ENCODE results near the gene LDLRAD2.

Gene LDLRAD2

DNA sequence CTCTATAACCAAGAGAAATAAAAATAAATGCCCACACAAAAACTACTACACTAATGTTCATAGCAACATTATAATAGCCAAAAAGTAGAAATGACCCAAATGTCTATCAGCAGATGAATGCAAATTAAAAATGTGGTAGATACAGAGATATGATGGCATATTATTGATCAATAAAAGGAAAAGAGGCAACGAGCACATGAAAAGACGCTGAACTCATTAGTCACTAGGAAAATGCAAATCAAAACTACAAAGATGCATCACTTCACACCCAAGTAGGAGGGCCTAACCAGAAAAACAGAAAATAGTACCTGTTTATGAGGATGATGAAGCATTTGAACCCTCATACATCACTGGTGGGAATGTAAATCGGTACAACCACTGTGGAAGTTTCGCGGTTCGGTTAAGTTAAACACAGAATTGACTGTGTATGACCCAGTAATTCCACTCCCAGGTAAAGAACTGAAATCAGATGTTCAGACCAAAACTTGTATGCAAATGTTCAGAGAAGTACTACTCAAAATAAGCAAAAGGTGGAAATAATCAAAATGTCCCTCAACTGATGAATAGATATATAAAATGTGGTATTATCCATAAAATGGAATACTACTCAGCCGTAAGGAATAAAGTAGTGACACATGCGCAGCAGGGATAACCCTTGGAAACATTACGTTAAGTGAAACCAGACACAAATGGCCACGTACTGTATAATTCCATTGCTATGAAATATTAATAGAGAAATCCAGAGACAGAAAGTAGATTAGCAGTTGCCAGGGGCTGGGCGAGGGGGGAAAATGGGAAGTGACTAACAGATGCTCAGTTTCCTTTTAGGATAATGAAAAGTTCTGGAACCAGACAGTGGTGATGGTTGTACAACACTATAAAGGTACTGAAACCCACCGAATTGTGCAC is 32.2 kb upstream of the LDLRAD2 start:
- Histone ChIP-seq H3K4me2 (ENCODE audit: low read depth, low read length) (peak overlapping the region; percentile 47), H3F3A (ENCODE audit: insufficient read depth, low read length) (peaks cover 28% of the 10 kb centered on the region), H3K27ac (ENCODE audit: low read length) (peak overlapping the region; percentile 37), H3K4me1 (ENCODE audit: low read length) (peaks cover 13% of the 10 kb centered on the region), H4K20me1 (ENCODE audit: insufficient read depth, low read length) (peaks cover 29% of the 10 kb centered on the region), H3K4me3 (ENCODE audit: low read length) (peak overlapping the region; percentile 10), H3K9me3 (replicated peaks; ENCODE audit: insufficient read depth, low read length) (no peaks in the 10 kb centered on the region), H3K36me3 (replicated peaks; ENCODE audit: insufficient read depth, low read length) (no peaks in the 10 kb centered on the region), H3K9me2 (replicated peaks; ENCODE audit: insufficient read depth, low read length) (no peaks in the 10 kb centered on the region), H3K27me3 (replicated peaks; ENCODE audit: insufficient read depth, low read length) (no peaks in the 10 kb centered on the region), H3K9ac (ENCODE audit: low read length) (no peak overlapping the region), H2AFZ (ENCODE audit: low read length) (no peak overlapping the region), H3K79me2 (ENCODE audit: low read length) (peaks cover 79% of the 10 kb centered on the region)
- TF ChIP-seq, protein P1, sequence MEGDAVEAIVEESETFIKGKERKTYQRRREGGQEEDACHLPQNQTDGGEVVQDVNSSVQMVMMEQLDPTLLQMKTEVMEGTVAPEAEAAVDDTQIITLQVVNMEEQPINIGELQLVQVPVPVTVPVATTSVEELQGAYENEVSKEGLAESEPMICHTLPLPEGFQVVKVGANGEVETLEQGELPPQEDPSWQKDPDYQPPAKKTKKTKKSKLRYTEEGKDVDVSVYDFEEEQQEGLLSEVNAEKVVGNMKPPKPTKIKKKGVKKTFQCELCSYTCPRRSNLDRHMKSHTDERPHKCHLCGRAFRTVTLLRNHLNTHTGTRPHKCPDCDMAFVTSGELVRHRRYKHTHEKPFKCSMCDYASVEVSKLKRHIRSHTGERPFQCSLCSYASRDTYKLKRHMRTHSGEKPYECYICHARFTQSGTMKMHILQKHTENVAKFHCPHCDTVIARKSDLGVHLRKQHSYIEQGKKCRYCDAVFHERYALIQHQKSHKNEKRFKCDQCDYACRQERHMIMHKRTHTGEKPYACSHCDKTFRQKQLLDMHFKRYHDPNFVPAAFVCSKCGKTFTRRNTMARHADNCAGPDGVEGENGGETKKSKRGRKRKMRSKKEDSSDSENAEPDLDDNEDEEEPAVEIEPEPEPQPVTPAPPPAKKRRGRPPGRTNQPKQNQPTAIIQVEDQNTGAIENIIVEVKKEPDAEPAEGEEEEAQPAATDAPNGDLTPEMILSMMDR (IDR thresholded peaks at IDR 0.05; ENCODE audit: low read length) = no peak
- TF ChIP-seq EZH2phosphoT487 (IDR thresholded peaks at IDR 0.05; ENCODE audit: low read length) (no peak), EZH2 (optimal IDR thresholded peaks at IDR 0.05; ENCODE audit: low read depth, low read length) (no peak)
- no peak for DNase-seq

DNA sequence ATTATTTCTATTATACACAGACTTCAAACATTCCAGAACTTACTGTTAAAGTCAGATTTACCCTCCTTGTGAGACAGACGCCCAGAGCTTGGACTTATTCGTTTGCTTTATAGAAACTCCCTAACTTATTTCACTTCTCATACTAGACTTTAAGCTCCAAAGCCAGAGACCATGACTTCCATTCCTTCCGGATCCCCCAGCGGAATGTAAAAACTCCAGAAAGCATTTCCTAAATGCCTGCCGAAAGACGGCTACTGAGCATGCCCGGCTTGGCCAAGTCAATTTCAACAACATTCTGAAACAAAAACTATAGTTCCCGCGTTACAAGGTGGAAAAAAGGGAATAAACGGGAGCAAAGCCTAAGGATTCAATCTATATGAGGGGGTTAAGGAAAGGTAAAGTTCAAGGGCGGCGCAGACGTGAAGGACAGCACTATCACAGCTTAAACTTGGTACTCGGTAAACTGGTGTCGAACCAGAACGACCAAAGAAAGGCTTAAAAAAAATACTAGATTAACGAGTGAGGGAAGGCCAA is 30.2 kb upstream of the LDLRAD2 start:
- TF ChIP-seq EZH2phosphoT487 (IDR thresholded peaks at IDR 0.05; ENCODE audit: low read length) (no peak), EZH2 (optimal IDR thresholded peaks at IDR 0.05; ENCODE audit: low read depth, low read length) (no peak)
- TF ChIP-seq, protein P1 (IDR thresholded peaks at IDR 0.05; ENCODE audit: low read length) = no peak
- DNase-seq = no peak
- peak overlapping the region; percentile 100 for H3K9ac ChIP-seq (ENCODE audit: low read length)
- no peaks in the 10 kb centered on the region for H3K9me2 ChIP-seq (replicated peaks; ENCODE audit: insufficient read depth, low read length)
- peaks cover 59% of the 10 kb centered on the region for H3K79me2 ChIP-seq (ENCODE audit: low read length)
- peak overlapping the region; percentile 100 for H3K27ac ChIP-seq (ENCODE audit: low read length)
- no peaks in the 10 kb centered on the region for H3K36me3 ChIP-seq (replicated peaks; ENCODE audit: insufficient read depth, low read length)
- peak overlapping the region; percentile 81 for H3K4me2 ChIP-seq (ENCODE audit: low read depth, low read length)
- H2AFZ ChIP-seq (ENCODE audit: low read length) = no peak overlapping the region
- H3K4me1 ChIP-seq (ENCODE audit: low read length) = peaks cover 13% of the 10 kb centered on the region
- H4K20me1 ChIP-seq (ENCODE audit: insufficient read depth, low read length) = peaks cover 19% of the 10 kb centered on the region
- no peaks in the 10 kb centered on the region for H3K27me3 ChIP-seq (replicated peaks; ENCODE audit: insufficient read depth, low read length)
- peaks cover 24% of the 10 kb centered on the region for H3F3A ChIP-seq (ENCODE audit: insufficient read depth, low read length)
- no peaks in the 10 kb centered on the region for H3K9me3 ChIP-seq (replicated peaks; ENCODE audit: insufficient read depth, low read length)
- H3K4me3 ChIP-seq (ENCODE audit: low read length) = peak overlapping the region; percentile 89

DNA sequence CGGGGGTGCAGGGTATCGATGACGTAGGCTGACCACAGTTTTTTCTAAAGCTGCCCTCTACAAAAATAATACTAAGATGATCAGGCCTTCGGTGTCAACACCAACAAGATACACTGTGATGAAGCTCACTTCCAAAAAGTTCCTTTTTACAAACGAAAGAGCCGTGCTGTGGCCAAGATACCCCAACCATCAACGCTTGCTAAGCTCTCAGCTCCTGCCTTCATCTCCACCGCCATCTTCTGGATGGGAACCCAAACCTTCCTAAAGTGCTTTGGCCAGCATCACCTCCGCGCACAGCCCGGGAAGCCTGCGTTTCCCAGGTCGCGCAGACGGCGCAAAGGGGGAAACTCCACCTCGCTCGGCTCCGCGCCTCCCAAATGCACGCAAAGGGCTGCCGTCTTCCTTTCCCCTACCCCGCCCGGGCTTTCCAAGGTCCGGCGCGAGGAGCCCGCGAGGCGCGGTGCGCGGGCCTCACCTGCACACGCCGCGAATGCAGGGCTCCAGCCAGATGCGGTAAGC is 29.7 kb upstream of the LDLRAD2 start:
- H3K4me2 ChIP-seq (ENCODE audit: low read depth, low read length) = peak overlapping the region; percentile 81
- peak overlapping the region; percentile 100 for H3K9ac ChIP-seq (ENCODE audit: low read length)
- TF ChIP-seq, protein P1 (IDR thresholded peaks at IDR 0.05; ENCODE audit: low read length) = 0 out of 2 replicates have a peak, but pooled peaks have one; percentile 9
- TF ChIP-seq EZH2phosphoT487 (IDR thresholded peaks at IDR 0.05; ENCODE audit: low read length) = no peak
- H4K20me1 ChIP-seq (ENCODE audit: insufficient read depth, low read length) = peaks cover 14% of the 10 kb centered on the region
- H3K36me3 ChIP-seq (replicated peaks; ENCODE audit: insufficient read depth, low read length) = no peaks in the 10 kb centered on the region
- peaks cover 54% of the 10 kb centered on the region for H3K79me2 ChIP-seq (ENCODE audit: low read length)
- peak overlapping the region; percentile 100 for H3K27ac ChIP-seq (ENCODE audit: low read length)
- DNase-seq = peak; percentile 75
- peak overlapping the region; percentile 40; the same call in 1 of the 2 replicates for H2AFZ ChIP-seq (ENCODE audit: low read length)
- H3K4me1 ChIP-seq (ENCODE audit: low read length) = peaks cover 13% of the 10 kb centered on the region
- no peaks in the 10 kb centered on the region for H3K9me2 ChIP-seq (replicated peaks; ENCODE audit: insufficient read depth, low read length)
- no peaks in the 10 kb centered on the region for H3K9me3 ChIP-seq (replicated peaks; ENCODE audit: insufficient read depth, low read length)
- H3K27me3 ChIP-seq (replicated peaks; ENCODE audit: insufficient read depth, low read length) = no peaks in the 10 kb centered on the region
- peaks cover 24% of the 10 kb centered on the region for H3F3A ChIP-seq (ENCODE audit: insufficient read depth, low read length)
- peak overlapping the region; percentile 89 for H3K4me3 ChIP-seq (ENCODE audit: low read length)

All from MM.1S (cell line).